SU-DHL-6 (cell line): ENCODE data around the gene PPIF.

Experiments
- H2AFZ ChIP-seq: fragments of 200-600 bp; sonication (generic); 2 replicates; pipeline ENCODE4 v1.6.1; 2014; ENCODE audit warnings: low read depth, mild to moderate bottlenecking, moderate library complexity, mixed read lengths, antibody characterized with exemption, low read length; ENCODE audit not compliant: severe bottlenecking
- H3F3A ChIP-seq: fragments of 200-600 bp; shearing (Covaris generic); 2 replicates; pipeline ENCODE4 v1.6.0; 2016; ENCODE audit warnings: antibody characterized with exemption, mild to moderate bottlenecking; ENCODE audit not compliant: insufficient read depth
- H3K27ac ChIP-seq: fragments of 200-600 bp; sonication (generic); 2 replicates; pipeline ENCODE4 v1.5.1; 2016; ENCODE audit warnings: low read depth, mild to moderate bottlenecking, low read length, moderate library complexity, mixed read lengths
- H3K27me3 ChIP-seq: fragments of 200-600 bp; sonication (generic), shearing (Covaris generic); 2 replicates; pipeline ENCODE4 v1.6.0; 2014; ENCODE audit warnings: mild to moderate bottlenecking, low read length
- H3K36me3 ChIP-seq: fragments of 200-600 bp; sonication (generic); 2 replicates; pipeline ENCODE4 v1.6.1; 2014; ENCODE audit warnings: mild to moderate bottlenecking, low read length, mixed read lengths
- H3K4me2 ChIP-seq: fragments of 300-600, 200-600 bp; shearing (Covaris generic), sonication (generic); 2 replicates; pipeline ENCODE4 v1.6.0; 2014; ENCODE audit warnings: low read length, low read depth, mild to moderate bottlenecking; ENCODE audit not compliant: poor library complexity, severe bottlenecking
- H3K4me3 ChIP-seq: fragments of 200-600 bp; sonication (generic); 2 replicates; pipeline ENCODE4 v1.5.1; 2014; ENCODE audit warnings: antibody characterized with exemption, low read length, mild to moderate bottlenecking, mixed read lengths; ENCODE audit not compliant: insufficient read depth, poor library complexity, severe bottlenecking
- H3K79me2 ChIP-seq: fragments of 200-600 bp; sonication (generic); 2 replicates; pipeline ENCODE4 v1.6.1; 2014; ENCODE audit warnings: mild to moderate bottlenecking, low read length, moderate library complexity; ENCODE audit not compliant: insufficient read depth
- H3K9ac ChIP-seq: fragments of 200-600 bp; sonication (generic); 2 replicates; pipeline ENCODE4 v1.7.0; 2014; ENCODE audit warnings: mild to moderate bottlenecking, low read length
- H3K9me2 ChIP-seq: fragments of 200-600 bp; sonication (generic); replicated peaks from 2 replicates; pipeline ENCODE4 v1.6.1; 2014; ENCODE audit warnings: low read length; ENCODE audit not compliant: insufficient read depth
- H3K9me3 ChIP-seq: fragments of 200-600 bp; sonication (generic); 2 replicates; pipeline ENCODE4 v1.6.1; 2014; ENCODE audit warnings: low read length, mixed read lengths; ENCODE audit not compliant: insufficient read depth
- H4K20me1 ChIP-seq: fragments of 200-600 bp; sonication (generic); 2 replicates; pipeline ENCODE4 v1.6.1; 2014; ENCODE audit warnings: low read depth, mild to moderate bottlenecking, antibody characterized with exemption, low read length, moderate library complexity, mixed read lengths
- EZH2phosphoT487 ChIP-seq: fragments of 200-600 bp; sonication (generic), shearing (Covaris generic); conservative IDR thresholded peaks from 2 replicates; pipeline ENCODE4 v1.6.1; 2018; ENCODE audit warnings: mild to moderate bottlenecking, antibody characterized with exemption, low read length, moderate library complexity, mixed read lengths
- TF ChIP-seq, protein P1 (sequence below): fragments of 200-600 bp; sonication (generic); IDR thresholded peaks from one replicate; pipeline ENCODE4 v1.5.1; 2017; ENCODE audit warnings: antibody characterized with exemption, mild to moderate bottlenecking, low read length, moderate library complexity; ENCODE audit not compliant: insufficient read depth, poor library complexity, severe bottlenecking

The PPIF gene

DNA sequence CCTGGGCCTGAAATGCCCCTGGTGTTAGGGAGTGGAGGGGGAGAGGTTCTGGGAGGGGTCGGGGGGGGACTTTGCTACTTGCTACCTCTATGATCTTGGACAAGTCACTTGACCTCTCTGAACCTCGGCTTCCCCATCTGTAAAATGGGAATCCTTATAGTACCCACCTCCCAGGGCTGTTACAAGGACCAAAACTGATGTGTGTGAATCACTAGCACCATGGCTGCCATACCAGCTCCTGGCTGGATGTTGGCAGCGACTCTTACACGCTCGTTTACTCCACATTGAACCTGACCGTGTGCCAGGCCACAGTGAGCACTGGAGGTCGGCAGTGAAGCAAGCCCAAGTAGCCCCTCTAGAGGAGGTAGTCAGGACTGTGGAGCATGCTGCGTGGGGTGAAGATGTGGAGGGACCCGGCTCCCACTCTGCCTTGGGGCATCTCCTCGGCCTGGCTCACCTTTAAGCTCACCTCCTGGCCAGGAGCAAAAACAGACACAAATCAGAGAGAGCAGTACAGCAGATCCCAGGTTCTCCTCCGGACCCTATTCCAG lies 28.9 kb downstream of the PPIF start:
- TF ChIP-seq, protein P1, sequence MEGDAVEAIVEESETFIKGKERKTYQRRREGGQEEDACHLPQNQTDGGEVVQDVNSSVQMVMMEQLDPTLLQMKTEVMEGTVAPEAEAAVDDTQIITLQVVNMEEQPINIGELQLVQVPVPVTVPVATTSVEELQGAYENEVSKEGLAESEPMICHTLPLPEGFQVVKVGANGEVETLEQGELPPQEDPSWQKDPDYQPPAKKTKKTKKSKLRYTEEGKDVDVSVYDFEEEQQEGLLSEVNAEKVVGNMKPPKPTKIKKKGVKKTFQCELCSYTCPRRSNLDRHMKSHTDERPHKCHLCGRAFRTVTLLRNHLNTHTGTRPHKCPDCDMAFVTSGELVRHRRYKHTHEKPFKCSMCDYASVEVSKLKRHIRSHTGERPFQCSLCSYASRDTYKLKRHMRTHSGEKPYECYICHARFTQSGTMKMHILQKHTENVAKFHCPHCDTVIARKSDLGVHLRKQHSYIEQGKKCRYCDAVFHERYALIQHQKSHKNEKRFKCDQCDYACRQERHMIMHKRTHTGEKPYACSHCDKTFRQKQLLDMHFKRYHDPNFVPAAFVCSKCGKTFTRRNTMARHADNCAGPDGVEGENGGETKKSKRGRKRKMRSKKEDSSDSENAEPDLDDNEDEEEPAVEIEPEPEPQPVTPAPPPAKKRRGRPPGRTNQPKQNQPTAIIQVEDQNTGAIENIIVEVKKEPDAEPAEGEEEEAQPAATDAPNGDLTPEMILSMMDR, result no peak
- TF ChIP-seq EZH2phosphoT487, result no peak
- H3K27me3 ChIP-seq, result no peaks in the 10 kb centered on the region
- no peaks in the 10 kb centered on the region for H3K36me3 ChIP-seq
- no peak overlapping the region for H3K9ac ChIP-seq
- H4K20me1 ChIP-seq, result no peaks in the 10 kb centered on the region
- H3K9me3 ChIP-seq, result no peaks in the 10 kb centered on the region
- no peak overlapping the region for H3K4me2 ChIP-seq
- no peak overlapping the region for H2AFZ ChIP-seq
- no peaks in the 10 kb centered on the region for H3K9me2 ChIP-seq
- H3K79me2 ChIP-seq, result no peaks in the 10 kb centered on the region
- no peaks in the 10 kb centered on the region for H3F3A ChIP-seq
- H3K4me3 ChIP-seq, result no peak overlapping the region
- no peak overlapping the region for H3K27ac ChIP-seq

DNA sequence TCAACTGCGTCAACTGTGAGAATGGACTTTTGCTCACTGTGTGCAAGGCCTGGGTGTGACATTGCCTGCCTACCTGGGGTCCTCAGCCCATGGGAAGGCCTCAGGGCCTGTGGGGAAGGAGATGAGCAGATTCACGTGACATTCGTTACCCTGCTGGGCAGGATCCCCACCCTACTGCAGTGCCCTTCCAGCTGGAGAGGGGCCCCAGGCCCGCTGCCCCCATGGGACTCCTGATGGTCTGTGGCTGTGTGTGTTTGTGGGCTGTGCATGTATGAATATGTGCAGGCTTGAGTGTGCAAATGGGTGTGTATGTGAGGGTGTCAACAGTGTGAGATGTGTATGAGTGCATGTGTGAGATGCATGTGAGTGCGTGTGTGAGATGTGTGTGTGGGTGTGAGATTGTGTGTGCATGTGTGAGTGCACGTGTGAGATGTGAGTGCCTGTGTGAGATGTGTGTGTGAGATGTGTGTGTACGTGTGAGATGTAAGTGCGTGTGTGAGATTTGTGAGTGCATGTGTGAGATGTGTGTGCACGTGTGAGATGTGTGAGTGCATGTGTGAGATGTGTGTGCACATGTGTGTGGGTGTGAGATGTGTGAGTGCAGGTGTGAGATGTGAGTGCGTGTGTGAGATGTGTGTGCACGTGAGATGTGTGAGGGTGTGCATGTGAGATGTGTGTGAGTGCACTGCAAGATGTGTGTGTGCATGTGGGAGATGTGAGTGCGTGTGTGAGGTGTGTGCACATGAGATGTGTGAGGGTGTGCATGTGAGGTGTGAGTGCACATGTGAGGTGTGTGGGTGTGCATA lies 29.7 kb downstream of the PPIF start:
- Histone ChIP-seq H2AFZ (no peak overlapping the region), H3K4me3 (no peak overlapping the region), H3K27me3 (no peaks in the 10 kb centered on the region), H3K36me3 (no peaks in the 10 kb centered on the region), H3K79me2 (no peaks in the 10 kb centered on the region), H3K9me3 (no peaks in the 10 kb centered on the region), H3F3A (no peaks in the 10 kb centered on the region), H3K4me2 (no peak overlapping the region), H3K27ac (no peak overlapping the region), H3K9ac (no peak overlapping the region), H4K20me1 (no peaks in the 10 kb centered on the region), H3K9me2 (no peaks in the 10 kb centered on the region)
- no peak for TF ChIP-seq EZH2phosphoT487
- TF ChIP-seq, protein P1, result no peak

DNA sequence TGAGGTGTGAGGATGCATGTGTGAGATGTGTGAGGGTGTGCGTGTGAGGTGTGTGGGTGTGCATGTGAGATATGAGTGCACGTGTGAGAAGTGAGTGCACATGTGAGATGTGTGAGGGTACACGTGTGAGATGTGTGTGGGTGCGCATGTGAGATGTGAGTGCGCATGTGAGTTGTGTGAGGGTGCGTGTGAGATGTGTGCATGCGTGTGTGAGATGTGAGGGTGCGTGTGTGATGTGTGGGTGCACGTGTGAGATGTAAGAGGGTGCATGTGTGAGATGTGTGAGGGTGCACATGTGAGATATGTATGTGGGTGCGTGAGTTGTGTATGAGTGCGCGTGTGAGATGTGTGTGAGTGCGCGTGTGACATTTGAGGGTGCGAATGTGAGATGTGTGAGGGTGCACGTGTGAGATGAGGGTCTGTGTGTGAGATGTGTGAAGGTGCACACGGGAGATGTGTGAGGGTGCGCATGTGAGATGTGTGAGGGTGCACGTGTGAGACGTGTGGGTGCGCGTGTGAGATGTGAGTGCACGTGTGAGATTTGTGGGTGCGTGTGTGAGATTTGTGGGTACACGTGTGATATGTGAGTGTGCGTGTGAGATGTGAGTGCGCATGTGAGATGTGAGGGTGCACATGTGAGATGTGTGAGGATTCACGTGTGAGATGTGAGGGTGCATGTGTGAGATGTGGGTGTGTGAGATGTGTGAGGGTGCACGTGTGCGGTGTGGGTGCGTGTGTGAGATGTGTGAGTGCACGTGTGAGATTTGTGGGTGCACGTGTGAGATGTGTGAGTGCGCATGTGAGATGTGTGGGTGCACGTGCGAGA lies 30.5 kb downstream of the PPIF start:
- Histone ChIP-seq H3K9me2 (no peaks in the 10 kb centered on the region), H3K9me3 (no peaks in the 10 kb centered on the region), H3K36me3 (no peaks in the 10 kb centered on the region), H3K4me3 (no peak overlapping the region), H3K27me3 (no peaks in the 10 kb centered on the region), H3K4me2 (no peak overlapping the region), H4K20me1 (no peaks in the 10 kb centered on the region), H3F3A (no peaks in the 10 kb centered on the region), H3K79me2 (no peaks in the 10 kb centered on the region), H3K9ac (no peak overlapping the region), H2AFZ (no peak overlapping the region), H3K27ac (no peak overlapping the region)
- no peak for TF ChIP-seq EZH2phosphoT487
- TF ChIP-seq, protein P1, result no peak
